ENCODE measurements around the gene ATG4D.
"Not testable (repeated sequence)": the region's sequence is repeated elsewhere in the genome, so short reads cannot be mapped to it uniquely, and the experiment has no call there.

The ATG4D gene

DNA sequence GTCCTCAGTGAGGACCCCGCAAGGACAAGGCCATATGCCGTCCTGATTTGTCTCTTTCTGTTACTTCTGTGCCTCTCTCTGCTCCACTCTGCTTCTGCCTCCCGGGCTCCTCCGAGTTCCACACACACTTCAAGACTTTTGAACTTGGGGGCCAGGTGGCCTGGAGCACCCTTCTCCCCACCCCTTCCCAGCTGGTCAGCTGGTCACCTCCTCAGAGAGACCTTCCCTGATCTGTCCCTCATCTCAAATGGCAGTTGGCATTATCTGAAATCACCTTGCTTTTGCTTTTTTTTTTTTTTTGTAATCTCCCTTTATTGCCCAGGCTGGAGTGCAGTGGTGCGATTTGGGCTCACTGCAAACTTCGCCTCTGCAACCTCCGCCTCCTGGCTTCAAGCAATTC, 24.3 kb upstream of the ATG4D start:
- no peak for DNase-seq (ENCODE audit: low spot score)

DNA sequence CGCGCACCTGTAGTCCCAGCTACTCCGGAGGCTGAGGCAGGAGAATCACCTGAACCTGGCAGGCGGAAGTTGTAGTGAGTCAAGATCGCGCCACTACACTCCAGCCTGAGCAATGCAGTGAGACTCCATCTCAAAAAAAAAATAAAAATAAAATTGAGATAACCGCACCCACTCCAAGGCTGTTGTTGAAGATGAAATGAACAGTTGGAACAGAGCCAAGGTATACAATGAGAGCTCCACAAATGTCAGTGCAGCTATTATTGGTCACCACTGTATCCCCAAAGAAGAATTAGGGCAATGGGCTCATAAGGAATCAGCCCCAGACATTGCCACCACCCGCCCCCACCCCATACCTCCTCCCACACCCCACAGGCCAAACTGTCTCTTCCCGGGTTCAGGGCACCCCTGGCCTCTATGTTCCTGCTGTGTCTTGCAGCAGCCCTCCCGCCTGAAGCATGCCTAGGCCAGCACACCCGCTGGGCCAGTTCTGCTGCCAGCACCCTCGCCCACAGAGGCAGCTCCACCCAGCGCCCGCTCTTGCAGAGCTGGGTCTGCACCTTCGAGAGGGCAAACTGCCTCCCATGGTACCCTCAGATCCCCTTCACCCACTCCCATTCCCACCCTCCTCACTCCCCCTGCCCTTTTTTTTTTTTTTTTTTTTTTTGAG, 22.9 kb upstream of the ATG4D start:
- no peak for DNase-seq (ENCODE audit: low spot score)

GRCh38 chr19:10521461-10522171, 22.1 kb upstream of the ATG4D start:
- no peak for DNase-seq (ENCODE audit: low spot score)

DNA sequence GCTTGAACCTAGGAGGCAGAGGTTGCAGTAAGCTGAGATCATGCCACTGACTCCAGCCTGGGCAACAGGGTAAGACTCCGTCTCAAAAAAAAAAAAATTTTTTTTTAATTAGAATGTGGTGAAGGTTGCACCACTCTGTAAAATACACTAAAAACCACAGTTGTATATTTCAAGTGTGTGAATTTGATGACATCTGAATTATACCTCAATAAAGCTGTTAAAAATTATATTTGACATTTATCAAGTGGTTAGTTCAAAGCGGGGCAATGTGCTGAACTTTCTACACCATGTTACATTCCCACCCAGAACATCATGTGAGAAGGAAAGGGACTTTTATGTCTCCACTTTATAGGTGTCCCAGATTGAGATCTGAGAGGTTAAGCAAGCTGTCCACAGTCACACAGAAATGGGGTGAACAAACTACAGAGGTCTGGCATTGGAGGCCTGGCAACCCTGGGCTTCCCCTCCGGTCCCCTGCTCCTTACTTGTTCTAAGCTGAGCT, 20.5 kb upstream of the ATG4D start:
- DNase-seq (ENCODE audit: low spot score) = no peak

- DNase-seq (ENCODE audit: low spot score) = no peak
Measured at GRCh38 chr19:10525636-10526035, 18.1 kb upstream of the ATG4D start.

- DNase-seq (ENCODE audit: low spot score) = not testable (repeated sequence)
Measured at GRCh38 chr19:10526887-10527286, 16.8 kb upstream of the ATG4D start.

DNA sequence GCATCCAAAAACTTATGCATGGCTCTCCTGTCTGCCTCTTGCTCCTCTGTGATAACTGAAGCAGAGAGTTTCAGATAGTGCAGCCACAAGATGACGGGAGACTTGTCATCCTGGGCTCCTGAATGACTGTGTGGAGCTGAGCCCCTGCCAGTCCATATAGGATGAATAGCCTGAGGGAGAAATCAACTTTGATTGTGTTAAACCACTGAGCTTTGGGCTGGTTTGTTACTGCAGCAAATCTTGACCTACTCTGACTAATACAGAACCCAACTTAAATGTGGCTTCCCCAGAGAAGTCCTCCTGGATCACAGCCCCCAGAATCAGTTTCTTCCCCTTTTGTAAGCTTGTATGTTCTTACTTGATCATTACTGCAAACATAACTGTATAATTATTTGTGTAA, 11.2 kb upstream of the ATG4D start:
- no peak for DNase-seq (ENCODE audit: low spot score)

DNA sequence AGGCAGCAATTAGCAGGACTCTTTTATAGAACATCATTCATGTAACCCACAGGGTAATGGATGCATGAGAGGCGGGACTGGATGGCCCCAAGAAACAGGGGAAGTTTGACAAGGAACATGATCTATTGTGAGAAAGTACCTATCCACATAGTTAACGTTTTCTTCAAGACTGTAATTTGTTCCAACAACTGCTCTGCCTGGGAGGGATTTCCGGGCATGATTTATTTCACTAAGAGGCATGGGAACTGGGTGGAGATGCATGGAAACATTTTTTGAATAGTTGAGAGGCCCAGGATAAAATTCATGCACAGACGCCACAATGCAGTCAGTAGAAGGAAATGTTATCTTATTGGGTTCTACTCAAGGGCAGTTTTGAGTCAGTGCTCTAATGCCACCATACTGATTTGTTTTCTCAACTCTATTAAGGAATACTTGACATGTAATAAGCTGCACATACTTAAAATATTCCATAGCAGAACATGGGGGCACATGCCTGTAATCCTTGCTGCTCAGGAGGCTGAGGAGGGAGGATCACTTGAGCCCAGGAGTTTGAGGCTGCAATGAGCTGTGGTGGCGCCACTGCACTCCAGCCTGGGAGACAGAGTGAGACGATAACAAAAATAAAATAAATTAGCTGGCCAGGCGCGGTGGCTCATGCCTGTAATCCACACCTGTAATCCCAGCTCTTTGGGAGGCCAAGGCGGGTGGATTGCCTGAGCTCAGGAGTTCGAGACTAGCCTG, 9.9 kb upstream of the ATG4D start:
- DNase-seq (ENCODE audit: low spot score) = no peak

GRCh38 chr19:10535613-10536012, 8.1 kb upstream of the ATG4D start:
- DNase-seq (ENCODE audit: low spot score) = no peak

- DNase-seq (ENCODE audit: low spot score) = no peak
Measured at GRCh38 chr19:10537668-10538067, 6.0 kb upstream of the ATG4D start.

DNA sequence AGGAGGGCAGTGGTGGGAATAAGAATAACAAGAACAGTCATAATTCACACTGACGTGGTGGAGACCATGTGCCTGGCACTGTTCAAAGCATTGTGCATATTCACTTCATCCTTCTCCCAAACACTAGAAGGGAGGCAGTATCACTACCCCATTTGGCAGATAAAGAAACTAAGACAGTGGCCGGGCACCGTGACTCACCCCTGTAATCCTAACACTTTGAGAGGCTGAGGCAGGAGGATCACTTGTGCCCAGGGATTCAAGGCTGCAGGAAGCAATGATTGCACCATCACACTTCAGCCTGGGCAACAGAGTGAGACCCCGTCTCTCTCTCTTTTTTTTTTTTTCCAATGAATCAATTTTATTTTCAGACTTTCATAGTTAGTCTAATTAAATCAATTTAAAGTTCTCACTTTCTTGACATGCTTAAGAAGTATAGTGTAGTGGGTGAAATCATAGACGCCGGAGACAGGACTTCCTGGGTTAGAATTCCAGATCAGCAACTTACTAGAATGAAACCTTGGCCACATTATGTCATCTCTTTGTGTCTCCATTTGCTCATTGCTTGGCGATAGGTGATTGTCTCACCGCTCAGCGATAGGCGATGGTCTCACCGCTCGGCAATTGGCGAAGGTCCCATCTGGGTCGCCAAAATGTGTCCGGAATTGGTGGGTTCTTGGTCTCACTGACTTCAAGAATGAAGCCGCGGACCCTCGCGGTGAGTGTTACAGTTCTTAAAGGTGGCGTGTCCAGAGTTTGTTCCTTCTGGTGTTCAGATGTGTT, 5.3 kb upstream of the ATG4D start:
- no peak for DNase-seq (ENCODE audit: low spot score)

DNA sequence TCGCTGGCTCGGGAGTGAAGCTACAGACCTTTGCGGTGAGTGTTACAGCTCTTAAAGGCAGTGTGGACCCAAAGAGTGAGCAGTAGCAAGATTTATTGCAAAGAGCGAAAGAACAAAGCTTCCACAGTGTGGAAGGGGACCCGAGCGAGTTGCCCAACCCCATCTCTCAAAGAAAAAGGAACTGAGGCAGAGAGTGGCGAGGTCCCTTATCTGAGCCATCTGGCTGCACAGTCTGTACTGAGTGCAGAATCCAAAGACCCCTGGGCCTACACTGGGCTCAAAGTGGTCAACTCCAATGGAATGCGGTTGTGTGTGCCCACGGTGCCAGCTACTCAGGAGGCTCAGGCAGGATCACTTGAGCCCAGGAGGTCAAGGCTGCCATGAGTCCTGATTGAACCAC, 4.7 kb upstream of the ATG4D start:
- not testable (repeated sequence) for DNase-seq (ENCODE audit: low spot score)

GRCh38 chr19:10543059-10543419, 665 bp upstream of the ATG4D start:
- DNase-seq (ENCODE audit: low spot score) = no peak

- peak; percentile 25 for DNase-seq (ENCODE audit: low spot score)
Measured at GRCh38 chr19:10544242-10544752, 593 bp downstream of the ATG4D start.

DNA sequence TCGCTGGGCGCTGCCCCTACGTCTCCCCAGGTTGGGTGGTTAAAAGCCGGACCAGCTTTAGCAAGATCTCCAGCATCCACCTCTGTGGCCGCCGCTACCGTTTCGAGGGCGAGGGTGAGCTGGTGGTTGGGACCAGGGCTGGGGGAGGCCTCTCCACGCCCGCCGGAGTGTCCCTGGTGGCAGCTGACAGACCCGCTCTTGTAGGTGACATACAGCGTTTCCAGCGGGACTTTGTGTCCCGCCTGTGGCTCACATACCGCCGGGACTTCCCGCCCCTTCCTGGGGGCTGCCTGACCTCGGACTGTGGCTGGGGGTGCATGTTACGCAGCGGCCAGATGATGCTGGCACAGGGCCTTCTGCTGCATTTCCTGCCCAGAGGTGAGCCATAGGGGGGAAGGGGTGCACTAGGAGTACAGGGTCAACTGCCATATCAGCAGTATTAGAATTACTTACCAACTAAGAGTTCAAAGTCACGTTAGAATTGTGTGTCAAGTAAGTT, 1.1 kb downstream of the ATG4D start:
- DNase-seq (ENCODE audit: low spot score) = no peak

DNA sequence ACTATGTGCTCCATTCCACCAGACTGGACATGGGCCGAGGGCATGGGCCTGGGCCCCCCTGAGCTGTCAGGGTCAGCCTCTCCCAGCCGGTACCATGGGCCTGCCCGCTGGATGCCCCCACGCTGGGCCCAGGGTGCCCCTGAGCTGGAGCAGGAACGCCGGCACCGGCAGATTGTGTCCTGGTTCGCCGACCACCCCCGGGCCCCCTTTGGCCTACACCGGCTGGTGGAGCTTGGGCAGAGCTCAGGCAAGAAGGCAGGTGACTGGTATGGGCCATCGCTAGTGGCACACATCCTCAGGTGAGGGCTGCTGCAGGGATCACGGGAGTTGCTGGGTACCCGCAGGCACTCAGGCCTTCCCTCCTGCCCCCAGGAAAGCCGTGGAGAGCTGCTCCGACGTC, 3.1 kb downstream of the ATG4D start:
- DNase-seq (ENCODE audit: low spot score) = no peak

DNA sequence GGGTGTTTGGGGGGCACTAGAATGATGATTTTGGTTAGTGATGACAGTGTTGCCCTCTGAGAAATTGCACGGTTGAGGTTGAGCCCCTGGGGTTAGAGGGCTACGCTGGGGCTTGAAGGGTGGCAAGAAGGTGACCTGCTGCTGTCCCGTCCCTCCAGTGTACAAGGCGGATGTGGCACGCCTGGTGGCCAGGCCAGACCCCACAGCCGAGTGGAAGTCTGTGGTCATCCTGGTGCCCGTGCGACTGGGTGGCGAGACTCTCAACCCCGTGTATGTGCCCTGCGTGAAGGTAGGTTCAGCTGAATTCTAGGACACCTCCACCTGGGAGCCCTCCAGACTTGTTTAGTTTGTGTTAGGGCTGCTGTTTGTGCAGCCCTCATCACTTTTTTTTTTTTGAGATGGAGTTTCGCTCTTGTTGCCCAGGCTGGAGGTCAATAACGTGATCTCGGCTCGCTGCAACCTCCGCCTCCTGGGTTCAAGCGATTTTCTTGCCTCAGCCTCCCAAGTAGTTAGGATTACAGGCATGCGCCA, 5.1 kb downstream of the ATG4D start:
- no peak for DNase-seq (ENCODE audit: low spot score)

DNA sequence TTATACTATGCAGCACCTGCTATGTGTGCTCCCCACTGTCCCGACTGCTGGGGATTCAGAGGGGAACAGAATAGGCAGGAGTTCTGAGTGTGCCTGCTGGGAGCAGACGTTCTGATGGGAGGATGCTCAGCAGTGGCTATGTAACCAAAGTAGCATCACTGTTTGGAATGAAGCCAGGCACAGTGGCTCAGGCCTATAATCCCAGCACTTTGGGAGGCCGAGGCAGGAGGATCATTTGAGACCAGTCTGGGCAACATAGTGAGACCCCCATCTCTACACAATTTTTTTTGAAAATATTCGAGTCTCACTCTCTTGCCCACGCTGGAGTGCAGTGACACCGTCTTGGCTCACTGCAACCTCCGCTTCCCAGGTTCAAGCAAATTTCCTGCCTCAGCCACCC, 6.0 kb downstream of the ATG4D start:
- no peak for DNase-seq (ENCODE audit: low spot score)

DNA sequence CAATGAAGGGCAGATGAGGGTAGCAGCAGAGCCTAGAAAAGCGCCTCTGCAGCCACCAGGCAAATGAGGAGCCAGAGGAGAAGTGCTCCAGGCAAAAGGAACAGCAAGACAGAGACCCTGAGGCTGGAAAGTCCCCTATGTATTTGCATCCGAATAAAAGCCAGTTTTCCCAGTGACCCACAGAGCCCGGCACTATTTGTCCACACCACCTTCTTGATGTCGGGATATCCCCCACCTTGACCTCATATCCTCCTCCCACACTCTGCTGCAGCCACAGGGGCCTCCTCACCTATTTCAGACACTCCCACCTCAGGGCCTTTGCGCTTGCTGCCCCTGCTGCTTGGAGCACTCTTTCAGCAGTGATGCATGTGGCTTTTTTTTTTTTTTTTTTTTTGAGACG, 6.6 kb downstream of the ATG4D start:
- no peak for DNase-seq (ENCODE audit: low spot score)

- not testable (repeated sequence) for DNase-seq (ENCODE audit: low spot score)
Measured at GRCh38 chr19:10551006-10551405, 7.3 kb downstream of the ATG4D start.

GRCh38 chr19:10551698-10552301, 8.1 kb downstream of the ATG4D start:
- DNase-seq (ENCODE audit: low spot score) = peak; percentile 50

Measured in CD4-positive, alpha-beta T cell treated with Interleukin-2 at 100 ng/mL for 4 hours (primary cell).